ENCODE data around the gene NAV3.

Gene NAV3, protein sequence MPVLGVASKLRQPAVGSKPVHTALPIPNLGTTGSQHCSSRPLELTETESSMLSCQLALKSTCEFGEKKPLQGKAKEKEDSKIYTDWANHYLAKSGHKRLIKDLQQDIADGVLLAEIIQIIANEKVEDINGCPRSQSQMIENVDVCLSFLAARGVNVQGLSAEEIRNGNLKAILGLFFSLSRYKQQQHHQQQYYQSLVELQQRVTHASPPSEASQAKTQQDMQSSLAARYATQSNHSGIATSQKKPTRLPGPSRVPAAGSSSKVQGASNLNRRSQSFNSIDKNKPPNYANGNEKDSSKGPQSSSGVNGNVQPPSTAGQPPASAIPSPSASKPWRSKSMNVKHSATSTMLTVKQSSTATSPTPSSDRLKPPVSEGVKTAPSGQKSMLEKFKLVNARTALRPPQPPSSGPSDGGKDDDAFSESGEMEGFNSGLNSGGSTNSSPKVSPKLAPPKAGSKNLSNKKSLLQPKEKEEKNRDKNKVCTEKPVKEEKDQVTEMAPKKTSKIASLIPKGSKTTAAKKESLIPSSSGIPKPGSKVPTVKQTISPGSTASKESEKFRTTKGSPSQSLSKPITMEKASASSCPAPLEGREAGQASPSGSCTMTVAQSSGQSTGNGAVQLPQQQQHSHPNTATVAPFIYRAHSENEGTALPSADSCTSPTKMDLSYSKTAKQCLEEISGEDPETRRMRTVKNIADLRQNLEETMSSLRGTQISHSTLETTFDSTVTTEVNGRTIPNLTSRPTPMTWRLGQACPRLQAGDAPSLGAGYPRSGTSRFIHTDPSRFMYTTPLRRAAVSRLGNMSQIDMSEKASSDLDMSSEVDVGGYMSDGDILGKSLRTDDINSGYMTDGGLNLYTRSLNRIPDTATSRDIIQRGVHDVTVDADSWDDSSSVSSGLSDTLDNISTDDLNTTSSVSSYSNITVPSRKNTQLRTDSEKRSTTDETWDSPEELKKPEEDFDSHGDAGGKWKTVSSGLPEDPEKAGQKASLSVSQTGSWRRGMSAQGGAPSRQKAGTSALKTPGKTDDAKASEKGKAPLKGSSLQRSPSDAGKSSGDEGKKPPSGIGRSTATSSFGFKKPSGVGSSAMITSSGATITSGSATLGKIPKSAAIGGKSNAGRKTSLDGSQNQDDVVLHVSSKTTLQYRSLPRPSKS (N-terminal part only)

DNA sequence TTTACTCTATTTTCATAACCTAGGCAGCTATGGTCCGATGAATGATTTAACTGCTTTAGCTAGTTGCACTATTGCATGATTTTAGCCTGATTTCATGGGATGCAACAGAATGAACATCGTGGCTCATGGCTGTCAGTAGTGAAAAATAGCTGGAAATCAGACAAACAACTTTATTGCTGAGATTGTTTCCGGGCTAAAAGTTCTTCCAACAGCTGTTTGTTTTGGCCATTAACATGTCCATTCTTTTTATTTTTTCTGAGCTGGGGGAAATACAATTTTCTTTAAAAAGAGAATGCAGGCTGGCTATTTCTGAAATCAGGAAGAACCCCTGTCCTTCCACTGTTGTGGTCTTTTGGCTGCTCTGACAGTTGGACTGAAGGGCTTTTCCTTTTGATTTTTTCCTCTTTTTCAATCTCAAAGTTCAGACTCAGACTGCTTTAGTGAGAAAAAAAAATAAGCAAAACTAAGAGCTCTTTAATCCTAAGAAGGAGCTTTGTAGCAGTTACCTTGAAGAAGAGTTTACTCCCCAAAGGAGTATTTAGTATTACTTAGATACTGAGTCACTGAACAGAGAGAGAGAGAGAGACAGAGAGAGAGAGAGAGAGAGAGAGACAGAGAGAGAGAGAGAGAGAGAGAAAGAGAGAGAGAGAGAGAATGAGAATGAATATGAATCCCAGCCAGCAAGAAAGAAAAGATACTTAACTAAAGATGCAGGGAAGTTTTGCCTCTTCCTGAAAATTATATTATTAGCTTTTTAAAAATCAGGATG is at the start of gene NAV3:
TSS of gene NAV3 (plus strand) at position 312 of the 769 bp plus-strand sequence. CDS start 568 bp downstream, outside the sequence.
- DNase-seq = no peak

DNA sequence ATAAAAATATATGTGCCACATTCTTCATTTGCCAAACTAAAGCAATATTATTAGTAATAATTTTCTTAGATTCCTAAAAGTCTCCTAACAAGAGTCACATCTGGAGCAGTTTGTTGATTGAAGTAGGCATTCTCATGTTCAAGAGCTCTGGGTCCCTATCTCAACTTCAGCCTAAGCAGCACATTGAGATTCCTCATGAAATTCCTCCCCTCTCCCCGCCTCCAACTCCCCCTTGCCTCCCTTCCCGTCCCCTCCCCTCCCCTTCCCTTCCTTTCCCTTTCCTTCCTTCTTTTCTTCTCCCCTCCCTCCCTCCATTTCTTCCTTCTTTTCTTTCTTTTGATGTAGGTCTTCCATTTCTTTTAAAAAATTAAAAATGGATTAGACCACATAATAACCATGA is 48.7 kb upstream of the NAV3 start:
- no peak for DNase-seq

DNA sequence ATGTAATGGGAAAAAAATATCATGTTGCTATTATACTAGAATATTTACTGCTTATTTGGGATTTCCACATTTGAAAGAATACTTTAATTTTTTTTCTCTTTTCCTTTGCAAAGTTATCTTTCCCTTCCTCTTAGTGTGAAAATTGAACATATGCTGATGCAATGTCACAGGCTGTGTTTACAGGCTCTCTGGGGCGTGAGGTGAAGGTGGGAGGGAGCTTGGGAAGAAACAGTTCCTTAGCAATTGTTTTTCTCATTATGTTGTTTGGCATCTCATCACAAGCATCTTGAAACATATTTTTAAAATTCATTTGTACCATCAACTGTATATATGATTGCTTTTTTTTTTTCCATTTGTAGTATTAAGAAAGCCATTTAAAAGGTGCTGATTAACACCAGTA is 47.9 kb upstream of the NAV3 start:
- DNase-seq = no peak

DNA sequence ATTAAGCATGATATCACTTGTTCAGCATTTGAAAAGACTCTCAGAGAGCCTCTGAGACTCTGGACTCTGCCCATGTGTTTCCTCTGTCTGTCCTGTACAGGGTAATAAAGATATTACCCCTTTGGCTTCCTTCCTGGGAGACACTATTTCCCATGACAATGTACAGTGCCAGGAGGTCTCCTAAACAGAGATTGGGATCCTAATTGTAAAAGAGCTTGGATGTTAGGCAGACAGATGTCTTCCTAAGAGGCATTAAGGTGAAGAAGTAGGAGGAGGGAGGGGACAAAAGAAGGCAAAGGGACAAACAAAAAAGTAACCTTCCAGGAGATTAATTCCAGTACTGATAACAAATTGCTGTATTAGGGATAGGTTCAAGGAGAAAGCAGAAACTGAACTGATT is 45.5 kb upstream of the NAV3 start:
- DNase-seq = no peak

DNA sequence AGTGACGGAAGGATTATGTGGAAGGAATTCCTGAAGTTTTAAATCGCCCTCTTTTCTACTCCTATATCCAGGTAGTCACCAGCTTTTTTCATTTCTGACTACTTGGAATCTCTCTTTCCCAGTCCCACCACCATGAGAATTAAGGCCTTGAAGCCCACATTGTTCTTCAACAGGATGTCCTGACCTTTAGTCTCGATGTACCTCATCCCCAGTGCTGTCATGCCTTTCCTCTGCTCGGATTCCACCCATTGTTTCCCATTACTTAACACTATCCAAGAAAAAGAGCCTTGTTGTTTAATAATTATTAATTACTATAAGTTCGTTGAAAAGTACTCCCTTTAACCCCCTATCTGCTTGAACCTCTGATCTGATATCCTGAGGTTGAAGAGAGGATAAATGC is 44.0 kb upstream of the NAV3 start:
- DNase-seq = no peak

DNA sequence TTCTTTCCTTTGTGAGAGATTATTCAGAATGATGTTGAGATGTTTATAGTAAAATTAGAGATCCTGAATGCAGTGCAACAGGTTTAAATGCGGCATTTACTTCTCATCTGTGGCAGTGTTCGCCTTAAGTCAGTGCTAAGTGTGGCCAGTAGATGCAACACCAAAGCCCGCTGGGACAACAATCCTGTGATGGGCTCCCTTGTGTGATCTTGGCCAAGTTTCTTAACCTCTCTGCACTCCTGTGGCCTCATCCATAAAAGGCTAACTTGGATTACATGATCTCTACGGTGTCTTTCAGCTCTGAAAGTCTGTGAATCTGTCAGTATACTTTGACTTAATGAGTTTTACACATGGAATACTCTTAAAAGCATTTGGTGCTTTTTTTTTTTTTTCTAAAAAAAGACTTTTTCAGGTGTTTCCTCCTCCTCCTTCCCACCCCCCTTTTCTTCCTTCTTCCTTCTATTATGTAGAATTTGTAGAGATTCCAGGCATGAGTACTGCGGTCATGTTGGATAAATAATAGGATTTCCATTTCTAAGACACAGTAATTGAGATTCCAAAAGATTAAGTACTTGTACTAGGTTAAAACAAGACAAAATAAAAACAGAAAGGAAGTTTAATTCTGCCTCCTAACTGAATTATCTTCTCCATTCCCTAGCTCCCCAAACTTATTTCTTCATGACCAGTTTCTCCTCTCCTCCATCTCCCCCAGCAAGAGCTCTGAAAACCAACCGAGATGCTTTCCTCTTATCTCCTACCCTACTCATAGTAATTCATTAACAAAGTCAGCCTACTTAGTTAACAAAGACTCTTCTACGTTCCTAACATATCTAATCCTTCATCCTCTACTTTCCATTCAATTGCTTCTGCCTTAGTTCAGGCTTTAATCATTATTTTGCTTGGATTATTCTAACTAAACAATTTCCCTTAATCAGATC is 42.2 kb upstream of the NAV3 start:
- no peak for DNase-seq

DNA sequence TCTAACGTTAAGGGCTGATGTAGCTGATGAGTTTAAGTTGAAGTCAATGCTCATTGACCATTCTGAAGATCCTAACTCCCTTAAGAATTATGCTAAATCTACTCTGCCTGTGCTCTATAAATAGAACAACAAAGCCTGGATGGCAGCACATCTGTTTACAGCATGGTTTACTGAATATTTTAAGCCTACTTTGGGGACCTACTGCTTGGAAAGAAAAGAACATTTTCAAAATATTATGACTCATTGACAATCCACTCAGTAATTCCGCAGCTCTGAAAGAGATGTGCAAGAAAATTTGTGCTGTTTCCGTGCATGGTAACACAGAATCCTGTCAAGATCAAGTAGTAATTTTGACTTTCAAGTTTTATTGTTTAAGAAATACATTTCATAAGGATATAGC is 35.0 kb upstream of the NAV3 start:
- no peak for DNase-seq

DNA sequence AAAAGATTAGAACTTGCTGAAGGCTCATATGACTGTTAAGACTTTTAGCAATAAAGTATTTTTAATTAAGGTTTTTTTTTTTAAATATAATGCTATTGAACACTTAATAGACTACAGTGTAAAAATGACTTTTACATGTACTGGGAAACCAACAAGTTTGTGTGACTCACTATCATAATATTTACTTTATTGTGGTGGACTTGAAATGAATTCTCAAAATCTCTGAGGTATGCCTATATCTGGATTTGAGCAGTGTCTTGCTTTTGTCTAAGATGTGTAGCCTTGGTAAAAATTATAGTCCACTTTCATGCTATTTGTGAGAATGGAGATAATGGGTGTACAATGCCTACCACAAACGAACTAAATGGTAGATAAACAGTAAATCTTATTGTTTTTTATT is 33.9 kb upstream of the NAV3 start:
- no peak for DNase-seq

DNA sequence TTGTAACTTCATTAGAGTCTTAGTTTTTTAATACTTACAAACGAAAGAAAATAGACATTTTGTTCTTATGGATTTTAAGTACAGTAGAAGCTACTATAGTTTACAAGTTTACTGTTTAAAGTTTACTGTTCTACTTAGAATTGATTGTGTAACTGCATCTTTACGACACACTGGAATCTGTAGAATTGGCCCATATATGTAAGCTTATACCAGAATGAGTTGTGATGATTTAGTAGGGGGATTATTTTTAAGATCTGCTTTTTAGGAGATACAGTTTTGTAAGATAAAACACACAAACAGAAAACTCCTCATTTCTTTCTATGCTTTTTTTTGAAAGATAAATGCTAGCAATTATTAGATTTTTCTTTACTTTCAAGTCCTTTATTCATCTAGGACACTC is 30.2 kb upstream of the NAV3 start:
- DNase-seq = no peak

DNA sequence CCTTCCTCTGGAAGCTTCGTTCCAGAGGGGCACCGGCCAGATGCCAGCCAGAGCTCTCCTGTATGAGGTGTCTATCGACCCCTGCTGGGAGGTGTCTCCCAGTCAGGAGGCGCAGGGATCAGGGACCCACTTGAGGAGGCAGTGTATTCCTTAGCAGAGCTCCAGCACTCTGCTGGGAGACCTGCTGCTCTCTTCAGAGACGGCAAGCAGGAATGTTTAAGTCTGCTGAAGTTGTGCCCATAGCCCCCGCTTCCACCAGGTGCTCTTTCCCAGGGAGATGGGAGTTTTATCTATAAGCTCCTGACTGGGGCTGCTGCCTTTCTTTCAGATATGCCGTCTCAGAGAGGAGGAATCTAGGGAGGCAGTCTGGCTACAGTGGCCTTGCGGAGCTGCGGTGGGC is 22.2 kb upstream of the NAV3 start:
- no peak for DNase-seq

DNA sequence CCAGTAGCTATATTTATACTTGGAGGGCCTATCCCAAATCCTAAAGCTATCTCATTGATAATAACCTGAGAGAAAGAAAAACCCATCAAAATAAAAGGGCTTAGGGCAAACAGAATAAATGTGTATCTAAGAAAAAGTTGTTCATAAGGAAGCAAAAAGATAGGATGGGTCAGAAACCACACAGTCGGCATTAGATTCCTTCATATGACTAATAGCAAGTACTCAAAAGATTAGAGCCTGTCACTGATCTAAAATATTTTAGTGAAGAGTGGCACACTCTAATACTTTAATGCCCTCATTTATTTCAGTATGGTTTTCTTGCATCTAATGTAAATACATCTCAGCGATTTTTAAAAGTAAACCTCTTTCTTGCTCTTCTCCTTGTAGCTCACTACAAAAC is 17.1 kb upstream of the NAV3 start:
- no peak for DNase-seq

DNA sequence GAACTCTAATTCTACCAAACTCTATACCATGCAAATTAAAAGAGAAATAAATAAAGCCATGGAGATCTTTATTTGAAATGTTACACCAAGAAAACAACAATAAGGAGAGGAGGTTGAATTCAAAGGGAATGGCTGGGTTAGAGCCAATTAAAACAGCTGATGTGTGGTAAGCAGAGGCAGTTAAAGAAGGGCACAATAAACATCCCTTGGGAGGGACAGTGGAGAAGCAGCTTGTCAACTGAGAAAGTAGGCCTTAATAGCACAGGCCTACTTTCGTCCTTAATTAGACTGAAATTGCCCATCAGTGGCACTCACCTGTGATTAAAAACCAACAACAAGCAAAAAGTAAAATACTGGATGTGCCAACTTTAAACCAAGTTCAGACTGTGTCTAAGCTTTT is 16.3 kb upstream of the NAV3 start:
- no peak for DNase-seq

DNA sequence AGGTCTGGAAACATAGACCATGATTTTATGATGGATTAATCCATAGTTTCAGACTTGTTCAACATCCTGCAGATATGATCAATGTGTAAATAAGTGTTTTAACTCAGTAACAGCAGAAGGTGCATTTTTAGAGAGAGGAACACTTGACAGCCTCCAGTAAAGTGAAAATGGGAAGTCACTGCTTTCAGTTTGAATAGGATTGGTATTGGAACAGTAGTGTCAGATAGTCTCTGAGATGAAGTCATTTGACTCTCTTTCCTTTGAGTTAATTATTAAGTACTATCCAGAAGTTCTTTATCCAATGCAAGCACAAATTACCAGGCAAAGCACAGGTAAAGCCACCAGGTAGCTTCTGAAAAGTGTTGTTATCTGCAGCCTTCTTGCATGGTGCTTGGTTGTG is 14.5 kb upstream of the NAV3 start:
- DNase-seq = no peak

DNA sequence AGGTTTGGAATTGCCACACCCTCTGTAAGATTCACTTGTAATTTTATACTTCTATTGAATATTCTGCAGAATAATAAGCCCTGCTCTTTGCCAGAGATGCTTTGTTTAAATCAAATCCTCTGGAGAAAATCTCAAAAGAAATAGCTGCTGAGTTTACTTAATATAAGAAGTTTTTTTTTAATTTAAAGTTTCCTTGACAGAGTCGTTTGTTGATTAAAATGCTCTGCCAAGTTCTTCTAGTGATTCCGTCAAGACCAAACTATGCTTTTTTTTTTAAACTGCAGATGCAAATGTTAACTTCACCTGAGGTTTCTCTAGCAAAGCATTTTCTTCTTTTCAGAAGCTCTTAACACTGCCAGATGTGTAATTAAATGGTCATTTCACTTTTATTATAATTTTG is 13.4 kb upstream of the NAV3 start:
- no peak for DNase-seq

DNA sequence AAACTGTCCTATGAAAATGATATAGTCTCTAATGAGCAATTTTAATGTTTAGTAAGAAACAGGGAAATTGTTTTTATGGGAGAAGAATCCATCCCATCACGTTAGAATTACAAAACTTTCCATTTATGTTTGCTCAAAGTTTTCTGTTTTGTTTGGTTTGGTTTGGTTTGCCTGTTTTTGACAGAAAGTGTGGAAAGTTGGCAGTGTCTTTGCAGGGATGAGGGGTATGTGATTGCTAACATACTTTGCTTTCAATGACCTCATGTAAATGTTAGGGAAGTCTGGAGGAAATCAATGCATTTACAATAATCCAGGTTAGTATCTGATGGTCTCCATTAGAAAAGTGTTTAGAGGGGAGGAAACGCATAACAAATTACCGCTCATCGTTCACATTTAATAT is 12.3 kb upstream of the NAV3 start:
- no peak for DNase-seq

DNA sequence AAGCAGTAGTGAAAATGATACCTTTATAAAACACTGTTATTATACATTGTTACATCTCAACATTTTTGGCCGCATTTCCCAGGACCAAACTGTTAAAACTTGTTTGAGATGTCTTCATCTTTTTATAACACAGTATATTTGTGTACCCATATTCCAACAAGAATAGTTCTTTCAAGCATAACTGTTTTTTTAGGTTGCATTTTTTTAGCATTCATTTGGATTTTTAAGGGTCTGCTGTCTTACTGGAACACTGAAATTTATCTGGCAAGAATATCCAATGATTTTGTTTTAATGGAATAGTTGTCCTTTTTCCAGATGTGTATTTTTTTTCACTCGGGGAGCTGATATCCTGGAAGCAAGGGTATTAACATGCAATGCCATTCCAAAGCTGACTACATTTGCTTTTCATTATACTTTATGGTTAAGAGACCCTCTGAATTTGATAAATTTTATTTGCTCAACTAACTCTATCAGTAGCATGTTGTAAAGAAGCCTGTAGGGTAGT is 8.9 kb upstream of the NAV3 start:
- DNase-seq = no peak

DNA sequence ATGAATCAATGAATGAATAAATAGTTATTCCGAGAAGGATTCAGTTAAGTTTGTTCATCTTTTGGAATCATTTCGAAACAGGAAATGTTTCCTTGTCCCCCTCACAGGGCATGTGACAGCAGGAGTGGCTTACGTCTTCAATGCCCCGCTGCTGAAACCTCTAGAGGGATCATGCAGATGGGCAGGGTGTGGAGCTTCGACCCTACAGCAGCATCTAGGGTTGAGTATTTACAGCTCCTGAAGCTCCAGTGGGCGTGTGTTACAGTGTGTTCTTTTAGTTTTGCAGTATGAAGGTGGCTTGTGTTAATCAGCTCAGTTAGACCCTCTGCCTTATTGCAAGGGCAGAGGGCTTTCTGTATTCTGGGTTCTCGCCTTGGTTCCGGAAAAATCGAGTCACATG is 2.6 kb downstream of the NAV3 start:
- no peak for DNase-seq

DNA sequence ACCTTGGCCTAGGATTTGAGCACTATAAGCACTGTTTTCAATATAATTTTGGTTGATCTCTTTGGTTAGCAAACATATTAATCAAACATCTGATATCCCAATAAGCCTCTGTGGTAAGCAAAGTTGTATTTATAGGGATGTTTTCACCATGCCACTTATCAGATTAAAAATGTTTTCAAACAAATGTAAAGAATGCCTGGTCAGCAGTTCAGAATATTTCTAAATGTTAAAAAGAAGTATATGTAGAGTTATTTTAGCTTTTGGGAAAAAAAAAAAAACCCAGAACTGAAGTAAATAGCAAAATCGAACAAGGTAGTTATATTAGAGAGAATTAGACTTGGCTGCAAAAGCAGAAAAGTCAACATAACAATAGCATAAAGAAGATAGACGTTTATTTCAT is 3.9 kb downstream of the NAV3 start:
- no peak for DNase-seq

DNA sequence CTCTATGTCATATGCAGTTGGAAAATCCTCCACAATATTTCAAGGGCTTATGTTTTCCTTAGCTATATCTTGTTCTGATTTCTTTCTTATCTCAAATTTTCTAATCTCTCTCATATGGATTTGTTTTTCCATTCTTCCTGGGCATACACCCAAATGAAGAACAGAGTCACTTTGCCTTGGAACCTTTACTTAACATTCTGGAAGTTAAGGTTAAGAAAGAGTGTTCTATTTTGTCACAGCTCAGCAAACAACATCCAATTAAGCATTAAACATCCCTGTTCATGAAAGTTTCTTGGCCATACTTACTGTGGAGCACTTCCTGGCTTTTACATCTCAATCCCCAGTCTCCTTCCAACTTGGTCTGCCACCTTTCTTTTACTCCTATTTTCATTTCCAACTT is 5.3 kb downstream of the NAV3 start:
- no peak for DNase-seq

DNA sequence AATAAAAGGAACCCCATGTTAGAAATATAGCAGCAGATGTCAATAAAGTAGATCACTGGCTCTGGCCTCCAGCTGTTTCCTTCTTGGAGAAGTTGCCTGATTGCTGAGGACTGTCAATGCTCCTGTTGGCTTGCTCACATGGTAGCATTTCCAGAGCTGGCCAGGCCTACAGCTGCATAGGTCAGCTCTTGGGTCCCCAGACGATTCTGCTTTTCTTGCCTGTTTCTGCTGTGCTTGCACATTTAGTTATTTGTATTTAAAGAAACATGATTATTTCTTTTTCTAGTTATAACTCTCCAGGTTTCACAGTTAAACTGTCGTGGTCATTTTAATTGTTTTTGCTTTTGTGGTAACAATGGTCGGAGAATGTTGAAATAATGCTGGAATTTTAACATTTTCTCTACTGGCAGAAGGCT is 7.2 kb downstream of the NAV3 start:
- no peak for DNase-seq

DNA sequence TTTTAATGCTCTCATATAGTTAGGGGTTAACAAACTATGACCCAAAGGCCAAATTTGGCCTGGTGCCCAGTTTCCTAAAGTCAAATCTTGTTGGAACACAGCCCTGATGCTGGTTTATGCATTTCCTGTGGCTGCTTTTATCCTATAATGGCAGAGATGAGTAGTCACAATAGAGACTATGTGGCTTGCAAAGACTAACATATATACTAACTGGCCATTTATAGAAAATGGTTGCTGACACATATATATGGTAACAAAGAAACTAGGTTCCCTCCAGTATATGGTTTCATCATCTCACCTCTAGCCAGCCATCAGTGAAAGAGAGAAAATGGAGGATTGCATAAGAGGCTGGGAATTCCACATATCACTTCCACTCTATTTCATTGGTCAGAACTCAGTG is 10.8 kb downstream of the NAV3 start:
- DNase-seq = no peak

DNA sequence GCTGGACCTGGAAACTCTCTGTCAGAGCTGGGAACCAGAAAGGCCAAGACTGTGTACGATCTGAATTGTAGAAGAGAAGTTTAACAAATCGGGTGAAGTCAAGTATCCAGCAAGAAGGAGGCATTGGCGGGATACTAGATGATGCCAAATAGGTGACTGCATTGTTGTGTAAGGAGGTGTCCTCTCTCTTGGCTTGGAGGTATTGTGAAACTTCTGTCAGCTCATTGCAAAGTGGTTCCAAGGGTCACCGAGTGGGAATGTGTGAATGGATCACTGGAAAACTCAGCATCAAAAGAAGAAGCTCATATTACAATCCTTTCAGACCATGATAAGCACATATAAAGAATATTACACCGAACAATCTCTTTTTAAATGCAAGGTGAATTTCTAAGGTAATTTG is 11.7 kb downstream of the NAV3 start:
- DNase-seq = no peak
